Articular chondrocyte of knee joint (primary cell): ENCODE data around the gene TSPY4. TPM values are rescaled to one million over a fixed set of nuclear protein-coding genes. Genes with fewer than 3 reads are reported as not detected.

Experiments used
- small RNA-seq: library from RNA; depleted of rRNA; stranded (forward); fragments of <200 nt; gene quantifications from one replicate; pipeline ENCODE3, GENCODE V24; 2012
- total RNA-seq: library from RNA; depleted of rRNA; stranded (reverse); fragments of >200 nt; gene quantifications from 2 replicates; pipeline ENCODE4 v1.2.3, GENCODE V29; 2012

The TSPY4 gene, protein sequence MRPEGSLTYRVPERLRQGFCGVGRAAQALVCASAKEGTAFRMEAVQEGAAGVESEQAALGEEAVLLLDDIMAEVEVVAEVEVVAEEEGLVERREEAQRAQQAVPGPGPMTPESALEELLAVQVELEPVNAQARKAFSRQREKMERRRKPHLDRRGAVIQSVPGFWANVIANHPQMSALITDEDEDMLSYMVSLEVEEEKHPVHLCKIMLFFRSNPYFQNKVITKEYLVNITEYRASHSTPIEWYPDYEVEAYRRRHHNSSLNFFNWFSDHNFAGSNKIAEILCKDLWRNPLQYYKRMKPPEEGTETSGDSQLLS
- not detected in 2 replicates for total RNA-seq

GRCh38 chrY:9337164-9337563 is at the start of gene TSPY4:
Gene TSPY4 (plus strand): TSS chrY:9337464. CDS start chrY:9337510, 46 bp downstream.

DNA sequence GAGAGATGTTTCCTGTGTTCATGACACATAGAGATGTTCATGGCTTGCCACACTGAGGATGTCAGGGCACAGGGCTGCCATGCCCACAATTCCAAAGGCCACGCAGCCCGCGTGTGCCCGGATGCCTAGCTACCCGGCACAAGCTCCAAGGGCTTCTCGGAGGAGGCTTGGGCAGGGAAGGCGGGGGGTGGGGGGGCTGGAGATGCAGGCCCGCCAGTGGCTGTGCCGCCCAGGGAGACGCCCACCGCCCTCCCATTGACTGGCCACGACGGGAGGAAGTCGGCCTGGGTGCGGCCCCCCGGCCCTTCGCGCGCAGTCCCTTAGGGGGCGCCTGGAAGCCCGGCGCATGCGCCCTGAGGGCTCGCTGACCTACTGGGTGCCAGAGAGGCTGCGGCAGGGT is 20.2 kb downstream of the TSPY4 start, which contains the start of gene TSPY8:
TSPY8 (plus strand) TSS at position 301 of the 400 bp plus-strand sequence; CDS start at position 347, 46 bp downstream.

Small RNAs within 50 kb of the gene (small RNA-seq; reads per million reads assigned to genes)
- gene AC006158.1: not detected

Other genes with a start within 250 kb of the TSPY4 start
- gene TSPY8, start 20.3 kb downstream of the TSPY4 start, total RNA-seq: not detected in 2 replicates
- not detected in 2 replicates for gene TSPY3, start 61.0 kb downstream of the TSPY4 start, total RNA-seq
- not detected in 2 replicates for gene TSPY1, start 129.5 kb downstream of the TSPY4 start, total RNA-seq
- gene TSPY9, start 149.8 kb downstream of the TSPY4 start, total RNA-seq: not detected in 2 replicates
- gene TSPY10, start 190.4 kb downstream of the TSPY4 start, total RNA-seq: not detected in 2 replicates